ENCODE results near the gene PMPCB.
"Not testable (repeated sequence)": the region's sequence is repeated elsewhere in the genome, so short reads cannot be mapped to it uniquely, and the experiment has no call there.

The PMPCB gene

GRCh38 chr7:103296901-103297836, at the start of gene PMPCB:
PMPCB (plus strand) TSS chr7:103297435; CDS start chr7:103297460, 25 bp downstream.
- H3K4me1 ChIP-seq (ENCODE audit: control insufficient read depth, insufficient read depth, low read length) = peaks cover 16% of the 10 kb centered on the region
- H3K27me3 ChIP-seq (ENCODE audit: control insufficient read depth in 1 of 2, insufficient read depth in 2 of 2, low read length in 2 of 2) = no peaks in the 10 kb centered on the region
- H3K9ac ChIP-seq (ENCODE audit: low read length in 2 of 2) = peak within 1 kb of the TSS; percentile 78 to 87
- peak within 1 kb of the TSS; percentile 80 for H3K27ac ChIP-seq (ENCODE audit: low read length)
- H3K36me3 ChIP-seq (ENCODE audit: control insufficient read depth in 2 of 2, insufficient read depth in 2 of 2, low read length in 2 of 2) = peaks cover 9 to 17% of the 10 kb centered on the region in 2 donors
- peak within 1 kb of the TSS; percentile 87 to 88 for H3K4me3 ChIP-seq (ENCODE audit: low read length in 2 of 2)
- no peaks in the 10 kb centered on the region for H3K9me3 ChIP-seq (ENCODE audit: control insufficient read depth in 2 of 2, low read length in 2 of 2)

DNA sequence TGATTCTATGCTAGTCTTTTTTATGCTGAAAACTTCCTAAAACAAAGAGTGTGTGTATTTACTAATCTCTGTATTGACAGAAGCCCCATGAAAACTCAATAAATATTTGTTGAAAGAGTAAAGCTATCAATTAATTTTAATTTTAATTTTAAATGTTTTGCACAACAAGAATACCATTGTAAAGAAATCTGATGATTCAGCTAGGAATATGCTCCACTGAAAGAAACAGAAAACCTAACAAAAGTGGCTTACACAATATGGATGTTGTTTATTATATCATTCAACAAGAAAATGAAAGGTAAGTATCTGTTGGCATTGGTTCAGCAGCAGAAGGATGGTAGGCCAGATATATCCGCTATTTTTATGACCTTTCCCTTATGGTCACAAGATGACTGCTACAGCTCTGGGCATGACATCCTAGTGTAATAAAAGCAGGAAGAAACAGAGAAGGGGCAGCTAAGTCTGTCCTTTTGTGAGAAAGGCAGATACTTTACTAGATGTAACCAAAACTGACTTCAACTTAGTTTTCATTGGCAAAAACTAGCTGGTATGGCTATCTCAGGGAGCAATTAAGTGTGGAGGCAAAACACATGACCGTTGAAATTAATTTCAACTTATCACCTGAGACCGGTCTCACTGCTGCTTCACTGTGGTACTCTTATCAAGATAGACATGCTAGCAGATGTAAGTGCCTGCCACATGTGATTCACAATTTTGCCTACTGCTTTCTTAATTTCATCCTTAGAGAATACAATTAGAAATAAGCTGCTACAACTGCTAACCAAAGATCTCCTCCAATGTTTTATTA, 43.3 kb upstream of the PMPCB start:
- H3K9me3 ChIP-seq (ENCODE audit: control insufficient read depth in 2 of 2, low read length in 2 of 2); H3K36me3 ChIP-seq (ENCODE audit: control insufficient read depth in 2 of 2, insufficient read depth in 2 of 2, low read length in 2 of 2); H3K27ac ChIP-seq (ENCODE audit: low read length); H3K27me3 ChIP-seq (ENCODE audit: control insufficient read depth in 1 of 2, insufficient read depth in 2 of 2, low read length in 2 of 2); H3K4me3 ChIP-seq (ENCODE audit: low read length in 2 of 2); H3K9ac ChIP-seq (ENCODE audit: low read length in 2 of 2); H3K4me1 ChIP-seq (ENCODE audit: control insufficient read depth, insufficient read depth, low read length): not testable (repeated sequence)

DNA sequence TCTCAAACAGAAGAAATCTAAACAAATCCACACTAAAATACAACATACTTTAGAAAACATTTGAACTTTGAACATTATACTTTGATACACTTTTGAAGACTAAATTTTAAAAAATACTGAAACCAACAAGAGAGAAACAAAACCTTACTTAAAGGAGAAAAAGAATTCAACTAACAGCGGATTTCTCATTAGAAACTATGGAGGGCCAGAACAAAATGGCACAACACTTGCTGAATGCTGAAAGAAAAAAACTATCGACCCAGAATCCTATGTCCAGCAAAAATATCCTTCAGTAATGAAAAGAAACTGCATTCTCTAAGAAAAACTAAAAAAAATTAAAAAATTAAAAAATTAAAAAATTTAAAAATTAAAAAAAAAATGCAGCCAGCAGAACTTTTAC, 33.2 kb upstream of the PMPCB start:
- not testable (repeated sequence) for H3K36me3 ChIP-seq (ENCODE audit: control insufficient read depth in 2 of 2, insufficient read depth in 2 of 2, low read length in 2 of 2); H3K4me1 ChIP-seq (ENCODE audit: control insufficient read depth, insufficient read depth, low read length); H3K9ac ChIP-seq (ENCODE audit: low read length in 2 of 2); H3K4me3 ChIP-seq (ENCODE audit: low read length in 2 of 2); H3K27me3 ChIP-seq (ENCODE audit: control insufficient read depth in 1 of 2, insufficient read depth in 2 of 2, low read length in 2 of 2); H3K27ac ChIP-seq (ENCODE audit: low read length); H3K9me3 ChIP-seq (ENCODE audit: control insufficient read depth in 2 of 2, low read length in 2 of 2)

DNA sequence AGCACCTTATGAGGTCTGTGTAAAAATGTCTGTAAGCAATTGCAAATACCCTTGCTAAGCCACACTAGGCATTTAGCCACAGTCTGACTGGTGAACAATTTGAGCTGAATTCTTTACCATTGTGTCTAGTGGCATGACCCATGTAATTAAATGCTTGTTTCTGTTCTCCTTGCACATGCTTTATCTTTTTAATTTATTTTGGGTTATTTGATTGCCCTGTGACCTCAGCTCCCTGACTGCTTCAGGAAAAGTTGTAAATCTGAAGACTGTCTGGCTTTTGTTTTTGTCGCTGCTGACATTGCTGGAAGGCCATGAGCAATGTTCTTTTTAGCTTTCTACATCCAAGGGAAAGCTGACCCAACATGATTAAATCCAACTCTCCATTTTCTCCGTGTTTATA, 31.0 kb upstream of the PMPCB start:
- not testable (repeated sequence) for H3K4me3 ChIP-seq (ENCODE audit: low read length in 2 of 2); H3K9me3 ChIP-seq (ENCODE audit: control insufficient read depth in 2 of 2, low read length in 2 of 2); H3K9ac ChIP-seq (ENCODE audit: low read length in 2 of 2); H3K36me3 ChIP-seq (ENCODE audit: control insufficient read depth in 2 of 2, insufficient read depth in 2 of 2, low read length in 2 of 2); H3K27ac ChIP-seq (ENCODE audit: low read length); H3K4me1 ChIP-seq (ENCODE audit: control insufficient read depth, insufficient read depth, low read length); H3K27me3 ChIP-seq (ENCODE audit: control insufficient read depth in 1 of 2, insufficient read depth in 2 of 2, low read length in 2 of 2)

DNA sequence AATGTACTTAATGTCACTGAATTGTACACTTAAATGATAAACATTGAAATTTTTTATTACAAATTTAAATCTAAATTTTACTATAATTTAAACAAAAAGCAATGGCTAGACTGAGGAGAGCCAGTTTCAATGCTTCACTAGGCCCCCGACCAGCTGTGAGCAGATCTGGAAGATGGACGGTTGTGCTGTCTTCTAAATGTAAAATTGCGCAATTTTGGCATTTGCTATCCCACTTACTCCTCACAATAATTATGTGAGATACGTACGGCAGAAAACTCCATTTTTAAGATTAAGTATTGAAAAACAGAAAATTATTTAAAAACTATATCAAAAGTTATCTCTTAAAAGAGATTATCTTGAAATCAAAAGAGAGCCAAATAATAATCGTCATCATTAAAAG, 23.9 kb upstream of the PMPCB start:
- H3K9me3 ChIP-seq (ENCODE audit: control insufficient read depth in 2 of 2, low read length in 2 of 2); H3K4me1 ChIP-seq (ENCODE audit: control insufficient read depth, insufficient read depth, low read length); H3K4me3 ChIP-seq (ENCODE audit: low read length in 2 of 2); H3K27me3 ChIP-seq (ENCODE audit: control insufficient read depth in 1 of 2, insufficient read depth in 2 of 2, low read length in 2 of 2); H3K9ac ChIP-seq (ENCODE audit: low read length in 2 of 2); H3K27ac ChIP-seq (ENCODE audit: low read length); H3K36me3 ChIP-seq (ENCODE audit: control insufficient read depth in 2 of 2, insufficient read depth in 2 of 2, low read length in 2 of 2): not testable (repeated sequence)

DNA sequence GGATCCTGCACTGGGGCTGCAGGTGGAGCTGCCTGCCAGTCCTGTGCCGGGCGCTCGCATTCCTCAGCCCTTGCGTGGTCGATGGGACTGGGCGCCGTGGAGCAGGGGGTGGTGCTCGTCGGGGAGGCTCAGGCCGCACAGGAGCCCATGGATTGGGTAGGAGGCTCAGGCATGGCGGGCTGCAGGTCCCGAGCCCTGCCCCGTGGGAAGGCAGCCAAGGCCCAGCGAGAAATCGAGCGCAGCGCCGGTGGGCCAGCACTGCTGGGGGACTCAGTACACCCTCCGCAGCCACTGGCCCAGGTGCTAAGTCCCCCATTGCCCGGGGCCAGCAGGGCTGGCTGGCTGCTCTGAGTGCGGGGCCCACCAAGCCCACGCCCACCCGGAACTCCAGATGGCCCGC, 22.4 kb upstream of the PMPCB start:
- not testable (repeated sequence) for H3K36me3 ChIP-seq (ENCODE audit: control insufficient read depth in 2 of 2, insufficient read depth in 2 of 2, low read length in 2 of 2)

DNA sequence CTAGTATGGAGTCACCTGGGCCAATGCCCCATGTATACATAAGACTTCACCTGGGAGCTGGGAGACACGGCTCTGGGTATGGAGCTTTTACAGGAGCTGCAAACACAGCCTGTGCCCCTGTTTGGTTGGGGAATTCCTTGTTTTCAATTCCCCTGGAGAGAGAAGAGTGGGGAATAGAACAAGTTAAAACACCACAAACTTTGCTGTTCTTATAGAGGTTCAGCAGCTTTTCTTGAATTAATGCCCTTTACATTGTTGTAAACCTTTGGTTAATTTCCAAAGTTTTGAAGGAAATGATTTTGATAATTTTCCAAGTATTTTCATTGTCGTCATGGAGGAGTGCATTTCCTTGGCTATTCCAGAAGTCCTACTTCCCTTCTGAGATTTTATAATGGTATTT, 19.0 kb upstream of the PMPCB start:
- not testable (repeated sequence) for H3K9ac ChIP-seq (ENCODE audit: low read length in 2 of 2); H3K27me3 ChIP-seq (ENCODE audit: control insufficient read depth in 1 of 2, insufficient read depth in 2 of 2, low read length in 2 of 2); H3K9me3 ChIP-seq (ENCODE audit: control insufficient read depth in 2 of 2, low read length in 2 of 2); H3K36me3 ChIP-seq (ENCODE audit: control insufficient read depth in 2 of 2, insufficient read depth in 2 of 2, low read length in 2 of 2); H3K27ac ChIP-seq (ENCODE audit: low read length); H3K4me3 ChIP-seq (ENCODE audit: low read length in 2 of 2); H3K4me1 ChIP-seq (ENCODE audit: control insufficient read depth, insufficient read depth, low read length)

More for the DNA sequence above, 22.4 kb upstream of the PMPCB start:
- not testable (repeated sequence) for H3K9me3 ChIP-seq (ENCODE audit: control insufficient read depth in 2 of 2, low read length in 2 of 2); H3K27ac ChIP-seq (ENCODE audit: low read length); H3K27me3 ChIP-seq (ENCODE audit: control insufficient read depth in 1 of 2, insufficient read depth in 2 of 2, low read length in 2 of 2); H3K4me3 ChIP-seq (ENCODE audit: low read length in 2 of 2); H3K9ac ChIP-seq (ENCODE audit: low read length in 2 of 2); H3K4me1 ChIP-seq (ENCODE audit: control insufficient read depth, insufficient read depth, low read length)

- peak overlapping the region; percentile 59 to 64 for H3K9ac ChIP-seq (ENCODE audit: low read length in 2 of 2)
- peak overlapping the region; percentile 73 to 74 for H3K4me3 ChIP-seq (ENCODE audit: low read length in 2 of 2)
- not testable (repeated sequence) for H3K27ac ChIP-seq (ENCODE audit: low read length)
Observed at GRCh38 chr7:103279636-103279962, 17.6 kb upstream of the PMPCB start.

DNA sequence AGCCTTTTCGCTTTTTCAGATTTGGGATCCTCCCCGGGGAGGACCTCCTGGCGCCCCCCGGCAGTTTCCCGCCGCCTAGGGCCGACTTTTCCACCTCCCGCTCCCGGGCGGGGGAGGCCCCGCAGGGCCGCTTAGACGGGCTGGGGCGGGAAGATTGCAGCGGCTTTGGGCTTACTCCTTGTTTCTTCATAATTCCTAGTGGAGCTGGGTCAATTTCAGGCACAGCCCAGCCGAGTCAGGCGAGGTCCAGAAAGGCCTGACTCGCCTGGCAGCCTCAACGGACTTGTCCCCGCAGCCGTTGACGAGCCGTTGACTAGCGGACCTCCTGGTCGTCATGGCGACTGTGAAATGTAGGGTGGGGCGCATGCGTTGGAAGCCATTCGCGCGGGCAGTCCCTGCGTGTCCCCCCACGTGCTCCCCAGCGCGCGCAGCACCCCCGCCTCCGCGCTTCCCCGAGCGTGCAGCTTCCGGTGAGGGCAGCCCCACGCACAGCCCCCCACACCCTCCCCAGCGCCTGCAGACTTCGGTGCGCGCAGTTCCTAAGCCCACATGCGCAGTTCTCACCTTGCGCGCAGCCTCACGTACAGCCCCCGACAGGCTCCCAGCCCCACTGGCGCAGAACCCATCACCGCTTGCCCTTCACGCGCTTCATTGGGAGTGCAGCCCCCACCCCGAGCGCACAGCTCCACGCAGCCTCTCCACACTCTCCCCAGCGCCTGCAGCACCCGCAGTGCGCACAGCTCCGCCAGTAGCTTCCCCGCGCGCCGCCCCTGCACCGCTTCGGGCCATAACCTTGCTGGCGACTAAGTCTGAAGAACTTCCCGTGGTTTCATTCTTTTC, 17.1 kb upstream of the PMPCB start:
- H3K4me1 ChIP-seq (ENCODE audit: control insufficient read depth, insufficient read depth, low read length); H3K36me3 ChIP-seq (ENCODE audit: control insufficient read depth in 2 of 2, insufficient read depth in 2 of 2, low read length in 2 of 2); H3K27ac ChIP-seq (ENCODE audit: low read length); H3K9me3 ChIP-seq (ENCODE audit: control insufficient read depth in 2 of 2, low read length in 2 of 2); H3K27me3 ChIP-seq (ENCODE audit: control insufficient read depth in 1 of 2, insufficient read depth in 2 of 2, low read length in 2 of 2): not testable (repeated sequence)
- Histone ChIP-seq H3K9ac (ENCODE audit: low read length in 2 of 2) (peak overlapping the region; percentile 59 to 64), H3K4me3 (ENCODE audit: low read length in 2 of 2) (peak overlapping the region; percentile 73 to 74)

More at GRCh38 chr7:103279636-103279962, 17.6 kb upstream of the PMPCB start:
- not testable (repeated sequence) for H3K27me3 ChIP-seq (ENCODE audit: control insufficient read depth in 1 of 2, insufficient read depth in 2 of 2, low read length in 2 of 2); H3K9me3 ChIP-seq (ENCODE audit: control insufficient read depth in 2 of 2, low read length in 2 of 2); H3K36me3 ChIP-seq (ENCODE audit: control insufficient read depth in 2 of 2, insufficient read depth in 2 of 2, low read length in 2 of 2); H3K4me1 ChIP-seq (ENCODE audit: control insufficient read depth, insufficient read depth, low read length)

GRCh38 chr7:103280803-103281155, 16.5 kb upstream of the PMPCB start:
- H3K27ac ChIP-seq (ENCODE audit: low read length); H3K27me3 ChIP-seq (ENCODE audit: control insufficient read depth in 1 of 2, insufficient read depth in 2 of 2, low read length in 2 of 2); H3K4me1 ChIP-seq (ENCODE audit: control insufficient read depth, insufficient read depth, low read length); H3K36me3 ChIP-seq (ENCODE audit: control insufficient read depth in 2 of 2, insufficient read depth in 2 of 2, low read length in 2 of 2); H3K9me3 ChIP-seq (ENCODE audit: control insufficient read depth in 2 of 2, low read length in 2 of 2): not testable (repeated sequence)
- H3K9ac ChIP-seq (ENCODE audit: low read length in 2 of 2) = peak overlapping the region in 1 of 2 donors; percentile 42
- peak overlapping the region; percentile 73 to 74 for H3K4me3 ChIP-seq (ENCODE audit: low read length in 2 of 2)

Data from stomach smooth muscle (tissue), 2 donors.